ENCODE results near the gene FYTTD1. TPM values are rescaled to one million over a fixed set of nuclear protein-coding genes. Genes with fewer than 3 reads are reported as not detected.

Gene FYTTD1
- total RNA-seq, 2 experiments from 2014 or later = 35.7 to 38.8 TPM

DNA sequence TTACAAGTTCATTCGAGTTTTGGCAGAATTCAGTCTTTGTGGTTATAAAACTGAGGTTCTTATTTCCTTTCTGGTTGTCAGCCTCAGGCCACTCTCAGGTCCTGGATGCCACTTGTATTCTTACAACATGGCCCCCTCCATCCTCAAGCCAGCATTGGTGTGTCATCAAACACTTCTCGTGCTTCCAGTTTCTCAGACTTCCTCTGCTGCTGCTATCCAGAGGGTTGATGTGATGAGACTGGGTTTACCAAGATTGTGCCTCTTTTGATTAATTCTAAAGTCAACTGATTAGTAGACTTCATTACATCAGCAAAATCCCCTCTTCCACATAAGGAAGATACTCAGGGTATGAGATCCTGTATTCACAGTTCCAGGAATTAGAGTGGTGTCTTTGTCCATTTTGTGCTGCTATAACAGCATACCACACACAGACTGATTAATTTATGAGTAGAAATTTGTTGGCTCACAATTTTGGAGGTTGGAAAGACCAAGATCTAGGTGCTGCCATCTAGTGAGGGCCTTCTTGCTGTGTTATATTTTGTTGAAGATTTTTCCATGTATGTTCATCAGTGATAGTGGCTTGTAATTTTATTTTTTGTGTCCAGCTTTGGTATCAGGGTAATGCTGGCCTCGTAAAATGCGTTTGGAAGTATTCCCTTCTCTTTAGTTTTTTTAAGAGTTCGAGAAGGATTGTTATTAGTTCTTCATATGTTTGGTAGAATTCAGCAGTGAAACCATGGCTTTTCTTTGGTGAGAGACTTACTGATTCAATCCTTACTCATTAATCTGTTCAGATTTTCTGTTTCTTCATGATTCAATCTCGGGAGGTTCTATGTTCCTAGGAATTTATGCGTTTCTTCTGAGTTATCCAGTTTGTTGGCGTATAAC is 52.5 kb downstream of the FYTTD1 start:
- POLR2A ChIA-PET = no interaction called here
- Mint-ChIP-seq H3K4me1 (peaks cover 44% of the 10 kb centered on the region), H3K4me3 (no peak overlapping the region), H3K27me3 (no peaks in the 10 kb centered on the region), H3K36me3 (ENCODE audit: low read depth) (peaks cover 5% of the 10 kb centered on the region), H3K27ac (peak overlapping the region; percentile 36), H3K9me3 (no peaks in the 10 kb centered on the region)
- DNase-seq = peak; percentile 52
- CTCF ChIA-PET = interaction anchor here (1.9 kb wide), 1 partner anchor 15 kb away, joined by 7 read pairs; no protein-coding TSS in a partner anchor

- H3K4me1 Mint-ChIP-seq = peaks cover 44% of the 10 kb centered on the region
- no peak for DNase-seq
- no peaks in the 10 kb centered on the region for H3K9me3 Mint-ChIP-seq
- H3K27ac Mint-ChIP-seq = no peak overlapping the region
- no peaks in the 10 kb centered on the region for H3K27me3 Mint-ChIP-seq
- ChIA-PET POLR2A (no interaction called here), CTCF (no interaction called here)
- H3K4me3 Mint-ChIP-seq = no peak overlapping the region
- peaks cover 5% of the 10 kb centered on the region for H3K36me3 Mint-ChIP-seq (ENCODE audit: low read depth)
Observed at GRCh38 chr3:197802779-197803459, 53.2 kb downstream of the FYTTD1 start.

- H3K4me3 Mint-ChIP-seq = no peak overlapping the region
- no peaks in the 10 kb centered on the region for H3K27me3 Mint-ChIP-seq
- peaks cover 47% of the 10 kb centered on the region for H3K4me1 Mint-ChIP-seq
- no peak overlapping the region for H3K27ac Mint-ChIP-seq
- ChIA-PET POLR2A (no interaction called here), CTCF (interaction anchor here (0.7 kb wide), 1 partner anchor 14 kb away, joined by 3 read pairs; no protein-coding TSS in a partner anchor)
- peaks cover 4% of the 10 kb centered on the region for H3K36me3 Mint-ChIP-seq (ENCODE audit: low read depth)
- no peak for DNase-seq
- H3K9me3 Mint-ChIP-seq = no peaks in the 10 kb centered on the region
Observed at GRCh38 chr3:197804511-197804910, 54.8 kb downstream of the FYTTD1 start.

DNA sequence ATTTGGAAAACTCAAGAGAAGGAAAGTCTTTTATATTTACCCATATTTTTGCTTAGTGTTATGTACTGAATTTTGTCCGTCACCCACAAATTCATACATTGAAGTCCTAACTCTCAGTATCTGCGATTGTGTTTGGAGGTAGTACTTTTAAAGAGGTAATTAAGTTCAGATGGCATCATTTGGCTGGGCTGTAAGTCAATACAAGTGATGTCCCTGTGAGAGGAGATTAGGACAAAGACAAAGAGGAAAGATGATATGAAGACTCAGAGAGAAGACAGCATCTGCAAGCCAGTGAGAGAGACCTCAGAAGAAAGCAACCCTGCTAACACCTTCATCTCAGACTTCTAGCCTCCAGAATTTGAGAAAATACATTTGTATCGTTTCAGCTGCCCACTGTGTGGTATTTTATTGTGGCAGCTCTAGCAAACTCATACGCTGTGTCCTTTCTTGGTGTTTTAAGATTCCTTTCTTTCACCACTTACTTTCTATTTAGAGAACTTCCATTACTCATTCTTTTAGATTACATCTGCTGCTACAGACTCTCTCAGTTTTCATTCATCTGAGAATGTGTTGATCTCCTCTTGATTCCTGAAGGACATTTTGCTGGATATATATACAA is 58.4 kb downstream of the FYTTD1 start:
- peaks cover 23% of the 10 kb centered on the region for H3K4me1 Mint-ChIP-seq
- POLR2A ChIA-PET = interaction anchor here (0.6 kb wide), 1 partner anchor 49 kb away, joined by 3 read pairs; no protein-coding TSS in a partner anchor
- DNase-seq = no peak
- H3K27ac Mint-ChIP-seq = peak overlapping the region; percentile 21
- no peaks in the 10 kb centered on the region for H3K9me3 Mint-ChIP-seq
- peaks cover 7% of the 10 kb centered on the region for H3K36me3 Mint-ChIP-seq (ENCODE audit: low read depth)
- no peaks in the 10 kb centered on the region for H3K27me3 Mint-ChIP-seq
- CTCF ChIA-PET = no interaction called here
- no peak overlapping the region for H3K4me3 Mint-ChIP-seq

DNA sequence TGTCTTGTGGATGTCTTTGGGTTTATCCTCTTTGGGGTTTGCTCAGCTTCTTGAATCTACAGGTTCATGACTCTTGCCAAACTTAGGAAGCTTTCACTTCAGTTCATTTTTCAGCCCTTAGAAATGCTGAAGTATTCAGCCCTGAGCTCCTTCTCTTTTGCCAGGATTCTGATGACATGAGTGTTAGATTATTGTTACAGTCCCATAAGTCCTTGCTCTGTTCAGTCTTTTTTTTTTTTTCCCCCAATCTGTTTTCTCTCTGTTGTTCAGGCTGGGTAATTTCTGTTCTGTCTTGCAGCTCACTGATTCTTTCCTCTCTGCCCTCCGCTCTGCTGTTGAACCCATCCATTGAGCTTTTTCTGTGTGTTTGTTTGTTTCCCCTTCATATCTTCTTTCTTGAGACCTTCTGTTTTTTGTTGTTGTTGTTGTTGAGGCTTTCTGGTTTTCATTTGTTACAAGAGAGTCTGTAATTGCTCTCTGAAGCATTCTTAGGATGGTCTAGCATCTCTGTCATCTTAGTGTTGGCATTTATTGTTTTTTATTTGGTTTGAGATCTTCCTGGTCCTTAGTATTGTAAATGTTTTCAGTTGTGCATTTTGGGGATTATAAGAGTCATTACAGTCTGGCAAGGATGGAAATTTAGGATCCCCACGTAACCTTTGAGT is 59.8 kb downstream of the FYTTD1 start:
- POLR2A ChIA-PET = interaction anchor here (0.6 kb wide), 1 partner anchor 27 kb away, joined by 3 read pairs; no protein-coding TSS in a partner anchor
- Mint-ChIP-seq H3K27ac (no peak overlapping the region), H3K4me3 (no peak overlapping the region), H3K4me1 (peaks cover 20% of the 10 kb centered on the region), H3K36me3 (ENCODE audit: low read depth) (peaks cover 12% of the 10 kb centered on the region), H3K9me3 (no peaks in the 10 kb centered on the region), H3K27me3 (no peaks in the 10 kb centered on the region)
- CTCF ChIA-PET = interaction anchor here (0.6 to 1.0 kb wide), 2 partner anchors 10 to 18 kb away, joined by 3 to 4 read pairs; partner anchors contain the start of gene LRCH3
- DNase-seq = no peak

- no peak overlapping the region for H3K4me3 Mint-ChIP-seq
- H3K4me1 Mint-ChIP-seq = peaks cover 20% of the 10 kb centered on the region
Observed at GRCh38 chr3:197810901-197811300, 61.2 kb downstream of the FYTTD1 start.

GRCh38 chr3:197811343-197811742 is 61.7 kb downstream of the FYTTD1 start:
- ChIA-PET POLR2A (no interaction called here), CTCF (no interaction called here)
- Mint-ChIP-seq H3K27ac (no peak overlapping the region), H3K27me3 (no peaks in the 10 kb centered on the region), H3K9me3 (no peaks in the 10 kb centered on the region), H3K36me3 (ENCODE audit: low read depth) (peaks cover 12% of the 10 kb centered on the region), H3K4me3 (no peak overlapping the region), H3K4me1 (peaks cover 18% of the 10 kb centered on the region)
- DNase-seq = no peak

More at GRCh38 chr3:197810901-197811300, 61.2 kb downstream of the FYTTD1 start:
- H3K36me3 Mint-ChIP-seq (ENCODE audit: low read depth) = peaks cover 12% of the 10 kb centered on the region
- no peaks in the 10 kb centered on the region for H3K27me3 Mint-ChIP-seq
- no peak for DNase-seq
- H3K27ac Mint-ChIP-seq = no peak overlapping the region
- no peaks in the 10 kb centered on the region for H3K9me3 Mint-ChIP-seq
- CTCF ChIA-PET = no interaction called here
- POLR2A ChIA-PET = no interaction called here

DNA sequence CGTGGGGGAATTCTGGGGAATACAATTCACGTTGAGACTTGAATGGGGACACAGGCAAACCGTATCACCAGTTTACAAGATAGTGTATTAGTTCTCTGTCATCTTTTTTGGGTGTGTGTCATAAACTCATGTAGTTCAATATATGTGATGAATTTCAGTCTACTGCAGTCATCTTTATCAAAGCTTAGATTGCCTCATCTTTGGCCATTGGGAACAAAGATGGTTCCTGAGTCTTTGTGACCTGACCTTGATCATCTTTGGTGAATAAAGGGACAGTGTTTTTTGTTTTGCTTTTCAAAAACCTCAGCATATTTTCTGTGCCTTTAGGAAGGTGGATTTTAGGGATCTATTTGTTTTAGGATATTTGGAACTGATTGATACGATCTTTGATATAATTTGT is 64.7 kb downstream of the FYTTD1 start:
- POLR2A ChIA-PET = no interaction called here
- H3K4me3 Mint-ChIP-seq = no peak overlapping the region
- H3K27ac Mint-ChIP-seq = no peak overlapping the region
- peaks cover 13% of the 10 kb centered on the region for H3K36me3 Mint-ChIP-seq (ENCODE audit: low read depth)
- CTCF ChIA-PET = no interaction called here
- no peaks in the 10 kb centered on the region for H3K27me3 Mint-ChIP-seq
- H3K9me3 Mint-ChIP-seq = no peaks in the 10 kb centered on the region
- H3K4me1 Mint-ChIP-seq = peaks cover 7% of the 10 kb centered on the region
- DNase-seq = no peak

GRCh38 chr3:197820550-197821335 is 71.1 kb downstream of the FYTTD1 start:
- H3K9me3 Mint-ChIP-seq = no peaks in the 10 kb centered on the region
- H3K27ac Mint-ChIP-seq = no peak overlapping the region
- no peak overlapping the region for H3K4me3 Mint-ChIP-seq
- H3K27me3 Mint-ChIP-seq = no peaks in the 10 kb centered on the region
- ChIA-PET CTCF (no interaction called here), POLR2A (no interaction called here)
- no peaks in the 10 kb centered on the region for H3K4me1 Mint-ChIP-seq
- no peak for DNase-seq
- peaks cover 30% of the 10 kb centered on the region for H3K36me3 Mint-ChIP-seq (ENCODE audit: low read depth)

GRCh38 chr3:197829397-197830045 is 79.8 kb downstream of the FYTTD1 start:
- no peaks in the 10 kb centered on the region for H3K9me3 Mint-ChIP-seq
- H3K27me3 Mint-ChIP-seq = no peaks in the 10 kb centered on the region
- H3K36me3 Mint-ChIP-seq (ENCODE audit: low read depth) = peaks cover 50% of the 10 kb centered on the region
- DNase-seq = no peak
- peaks cover 2% of the 10 kb centered on the region for H3K4me1 Mint-ChIP-seq
- no peak overlapping the region for H3K4me3 Mint-ChIP-seq
- H3K27ac Mint-ChIP-seq = no peak overlapping the region
- ChIA-PET POLR2A (no interaction called here), CTCF (interaction anchor here (1.1 to 1.4 kb wide), 2 partner anchors 13 to 18 kb away, joined by 4 read pairs; no protein-coding TSS in a partner anchor)

DNA sequence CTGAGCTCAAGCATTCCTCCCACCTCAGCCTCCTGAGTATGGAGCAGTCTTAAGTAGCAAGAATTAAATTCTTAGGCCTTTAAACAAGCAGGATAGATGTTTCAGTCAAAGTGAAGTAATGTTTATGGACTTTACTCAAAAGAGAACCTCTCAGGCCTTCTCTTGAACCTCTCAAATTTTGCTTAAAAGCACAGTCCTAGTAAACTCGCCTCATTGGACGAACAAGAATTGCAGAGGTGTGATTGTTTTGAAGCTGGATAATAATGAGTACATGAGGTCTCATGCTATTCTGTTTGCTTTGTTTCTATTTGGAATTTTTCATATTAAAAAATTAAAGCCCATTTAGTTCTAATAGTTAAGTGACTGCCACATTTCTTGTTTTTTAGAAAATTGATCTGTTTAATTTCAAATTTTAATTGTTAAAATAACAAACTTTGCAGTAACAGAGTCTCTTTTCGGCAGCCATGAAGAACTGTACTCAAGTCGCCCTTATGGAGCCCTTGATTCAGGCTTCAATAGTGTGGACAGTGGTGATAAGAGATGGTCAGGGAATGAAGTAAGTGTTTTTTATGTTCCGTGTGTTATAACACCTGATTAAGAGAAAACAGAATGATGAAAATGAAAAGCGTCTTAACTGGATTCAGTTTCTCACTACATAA is 80.8 kb downstream of the FYTTD1 start:
- H3K4me3 Mint-ChIP-seq = no peak overlapping the region
- H3K27ac Mint-ChIP-seq = no peak overlapping the region
- peaks cover 49% of the 10 kb centered on the region for H3K36me3 Mint-ChIP-seq (ENCODE audit: low read depth)
- peaks cover 2% of the 10 kb centered on the region for H3K4me1 Mint-ChIP-seq
- no peaks in the 10 kb centered on the region for H3K27me3 Mint-ChIP-seq
- H3K9me3 Mint-ChIP-seq = no peaks in the 10 kb centered on the region
- DNase-seq = no peak
- ChIA-PET CTCF (interaction anchor here (1.1 to 1.4 kb wide), 2 partner anchors 12 to 18 kb away, joined by 4 read pairs; no protein-coding TSS in a partner anchor), POLR2A (no interaction called here)

Measured in activated CD4-positive, alpha-beta T cell treated with anti-CD3 and anti-CD28 coated beads, Interleukin-2, amount 10 ng/mL, durations not matched to agents 7 days and 5 days (primary cell).